HG03378 (cell line): Measurements from ENCODE around the gene ZBTB20.

Source experiments
- ATAC-seq: cut with Tn5 transposase; IDR thresholded peaks from one replicate; pipeline ENCODE4 v1.9.1; 2021; ENCODE audit warnings: mild to moderate bottlenecking, moderate library complexity; ENCODE audit not compliant: unreplicated experiment

The ZBTB20 gene

DNA sequence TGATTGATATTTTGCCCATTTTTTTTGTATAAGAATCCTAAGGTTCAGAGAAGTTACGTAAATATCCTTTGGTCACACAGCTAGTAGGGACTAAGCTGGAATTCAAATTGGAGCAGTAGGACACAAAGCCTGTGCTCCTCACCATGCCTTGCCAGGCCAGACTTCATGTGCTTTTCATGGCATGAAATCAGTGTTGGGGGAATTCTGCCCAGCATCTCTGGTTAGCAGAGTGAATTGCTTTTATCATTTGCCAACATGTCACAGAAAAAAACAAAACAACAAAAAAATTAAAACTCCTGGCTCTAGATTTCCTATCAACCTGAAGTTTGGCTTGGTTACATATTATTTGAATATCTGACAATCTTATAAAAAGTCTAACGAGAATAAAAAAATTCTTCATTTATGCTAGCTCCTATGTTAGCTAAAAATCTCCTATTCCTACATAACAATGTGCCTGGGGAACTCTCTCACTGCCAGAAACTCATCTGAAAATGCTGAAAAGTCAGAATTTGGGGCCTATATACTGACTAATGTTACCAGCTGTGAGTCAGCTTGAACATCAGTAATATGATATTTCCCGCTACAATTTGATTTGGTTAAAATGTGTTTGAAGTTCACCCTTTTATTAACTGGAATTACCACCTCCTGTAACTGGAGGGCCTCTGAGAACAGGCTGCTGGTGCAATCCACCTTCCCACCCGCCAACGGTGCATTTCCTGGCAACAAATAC lies 711.5 kb downstream of the ZBTB20 start:
- ATAC-seq, result no peak

DNA sequence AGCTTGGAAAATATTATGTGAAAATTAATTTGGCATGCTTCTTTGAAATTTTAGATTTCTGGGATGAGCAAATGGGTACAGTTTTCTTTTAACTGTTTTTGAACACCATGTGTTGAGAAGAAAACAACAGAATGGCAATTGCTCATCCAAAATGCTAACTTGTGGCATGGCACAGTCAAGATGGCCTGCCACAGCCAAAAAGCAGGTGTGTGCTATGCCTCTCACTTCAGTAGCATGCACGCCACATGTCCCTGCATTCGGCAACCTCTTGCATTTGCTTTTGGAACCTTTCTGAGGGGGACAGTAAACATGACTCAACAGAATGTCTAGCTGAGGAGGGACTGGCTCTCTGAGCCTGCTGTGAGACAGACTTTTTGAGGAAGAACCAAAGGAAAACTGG lies 714.8 kb downstream of the ZBTB20 start:
- no peak for ATAC-seq

DNA sequence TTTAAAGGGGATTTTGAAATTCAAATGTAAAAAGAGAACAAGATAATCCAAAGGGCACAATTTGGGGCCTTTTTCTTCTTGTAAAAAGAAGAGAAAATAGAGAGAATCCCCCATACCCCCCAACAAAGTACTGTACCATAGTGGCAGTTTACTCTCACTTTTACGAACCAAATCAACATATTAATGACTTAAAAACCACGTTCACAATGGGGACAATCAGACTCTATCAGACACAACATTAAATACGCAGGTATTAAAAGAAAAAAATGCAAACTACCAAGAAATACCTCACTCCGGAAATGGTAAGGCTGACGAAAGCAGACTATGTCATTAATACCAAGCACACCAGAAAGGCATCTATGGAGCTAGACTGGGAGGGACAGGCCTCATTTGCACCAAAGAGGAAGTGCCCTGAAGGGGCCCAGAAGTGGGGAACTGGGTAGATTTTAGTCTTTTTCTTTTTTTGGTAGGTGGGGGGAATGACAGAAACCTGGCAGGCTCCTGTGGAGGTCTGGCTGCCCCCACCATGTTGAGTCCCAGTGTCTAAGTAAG lies 719.0 kb downstream of the ZBTB20 start:
- peak; percentile 94 for ATAC-seq

GRCh38 chr3:114427285-114428043 lies 719.6 kb downstream of the ZBTB20 start:
- ATAC-seq, result no peak

- no peak for ATAC-seq
Measured at GRCh38 chr3:114424337-114424736, 722.8 kb downstream of the ZBTB20 start.

- ATAC-seq, result no peak
Measured at GRCh38 chr3:114421204-114421603, 725.9 kb downstream of the ZBTB20 start.

- no peak for ATAC-seq
Measured at GRCh38 chr3:114420072-114420471, 727.0 kb downstream of the ZBTB20 start.

GRCh38 chr3:114418724-114419543 lies 728.2 kb downstream of the ZBTB20 start:
- ATAC-seq, result peak; percentile 74

DNA sequence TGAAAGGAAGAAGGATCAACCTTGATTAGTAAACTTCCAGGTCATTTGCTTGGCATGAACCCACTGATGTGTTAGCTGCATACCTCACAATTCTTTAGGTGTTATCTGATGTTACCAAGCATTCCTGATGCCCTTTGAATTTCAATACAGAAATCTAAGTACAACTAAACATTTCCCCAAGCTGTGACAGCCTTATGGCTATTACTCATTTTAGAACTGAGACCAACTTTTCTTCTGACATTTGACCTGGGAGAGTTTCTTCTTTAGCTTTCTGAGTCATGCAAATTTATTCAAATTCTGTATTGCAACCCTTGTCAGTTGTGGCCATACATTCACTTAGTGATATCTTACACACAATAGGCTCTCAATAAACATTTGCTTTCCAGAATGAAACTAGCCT lies 729.0 kb downstream of the ZBTB20 start:
- peak; percentile 86 for ATAC-seq

DNA sequence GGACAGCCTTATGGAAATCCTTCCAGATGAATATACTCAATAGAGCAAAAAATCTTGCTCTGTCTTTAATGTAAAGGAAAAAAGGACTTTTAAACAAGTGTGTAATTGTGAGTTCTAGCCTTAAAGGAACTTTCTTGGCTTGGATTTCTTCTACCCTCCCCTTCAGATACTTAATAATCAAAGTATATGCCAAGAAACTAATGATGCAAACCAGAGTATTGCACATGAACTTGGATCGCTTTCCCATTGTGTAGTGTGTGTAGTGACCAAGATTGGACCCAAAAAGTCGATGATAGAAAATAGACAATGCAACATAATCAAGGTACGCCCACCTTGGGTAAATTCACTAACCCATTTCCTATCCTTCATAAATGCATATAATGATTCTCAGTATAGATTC lies 729.4 kb downstream of the ZBTB20 start:
- ATAC-seq, result no peak

DNA sequence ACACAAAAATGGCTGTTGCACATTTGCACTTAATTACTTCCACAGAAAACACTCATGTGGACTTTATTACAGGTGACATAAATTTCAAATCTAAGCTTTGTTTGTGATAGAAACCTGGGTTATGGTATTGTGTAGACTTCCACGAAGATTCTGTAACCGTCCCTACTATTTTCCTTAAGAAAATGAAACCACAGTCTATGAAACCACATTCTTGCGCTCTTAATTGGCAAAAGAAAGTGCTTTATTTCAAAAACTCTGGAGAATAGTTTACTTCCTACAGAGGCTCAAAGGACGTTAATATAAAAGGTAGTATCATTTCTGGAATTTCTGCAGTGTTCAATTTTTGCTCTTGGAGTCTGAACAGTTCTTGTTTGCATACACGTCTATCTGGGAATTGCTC lies 729.8 kb downstream of the ZBTB20 start:
- ATAC-seq, result no peak

DNA sequence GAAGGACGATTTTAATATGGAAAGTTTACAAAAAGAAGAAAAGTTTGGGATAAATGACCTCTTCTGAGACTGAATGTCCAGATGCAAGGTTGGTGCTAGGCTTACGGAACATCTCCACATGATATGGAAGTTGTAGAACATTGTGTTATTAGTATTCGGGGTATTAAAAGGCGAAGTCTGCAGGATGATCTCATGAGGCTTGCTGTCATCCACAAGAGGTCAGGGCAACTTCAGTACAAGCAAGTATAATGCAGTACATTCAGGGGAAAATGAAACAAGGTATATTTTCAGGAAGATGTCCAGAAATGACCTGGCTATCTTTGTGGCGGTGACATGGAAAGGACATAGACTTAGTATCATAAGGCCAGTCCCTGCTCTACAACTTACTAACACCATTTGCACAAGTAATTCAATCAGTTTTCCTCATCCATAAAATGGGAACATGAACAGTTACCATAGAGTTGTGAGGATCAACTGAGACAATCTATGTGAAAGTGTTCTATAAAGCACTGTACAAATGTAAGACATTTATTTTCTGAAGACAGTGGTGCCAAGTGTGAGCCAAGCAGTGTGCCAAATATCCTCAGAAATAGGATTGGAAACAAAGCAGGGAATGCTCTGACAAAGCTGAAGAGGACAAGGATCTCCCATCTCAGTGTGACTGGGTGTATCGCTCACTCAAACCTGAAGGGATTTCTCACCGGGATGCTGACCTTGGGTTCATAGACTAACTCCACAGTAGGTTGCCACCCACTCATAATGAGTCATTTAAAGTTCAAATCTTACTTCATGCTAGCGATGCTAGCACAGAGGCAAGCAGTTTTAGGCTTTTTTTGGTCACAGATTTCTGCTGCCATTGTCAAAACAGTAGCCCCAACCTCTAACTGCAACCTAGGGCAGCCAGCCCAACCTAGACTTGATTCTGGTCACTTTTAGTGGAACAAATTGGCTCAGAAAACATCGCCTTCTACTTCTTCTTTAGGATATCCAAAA lies 735.0 kb downstream of the ZBTB20 start:
- peak; percentile 91 for ATAC-seq

DNA sequence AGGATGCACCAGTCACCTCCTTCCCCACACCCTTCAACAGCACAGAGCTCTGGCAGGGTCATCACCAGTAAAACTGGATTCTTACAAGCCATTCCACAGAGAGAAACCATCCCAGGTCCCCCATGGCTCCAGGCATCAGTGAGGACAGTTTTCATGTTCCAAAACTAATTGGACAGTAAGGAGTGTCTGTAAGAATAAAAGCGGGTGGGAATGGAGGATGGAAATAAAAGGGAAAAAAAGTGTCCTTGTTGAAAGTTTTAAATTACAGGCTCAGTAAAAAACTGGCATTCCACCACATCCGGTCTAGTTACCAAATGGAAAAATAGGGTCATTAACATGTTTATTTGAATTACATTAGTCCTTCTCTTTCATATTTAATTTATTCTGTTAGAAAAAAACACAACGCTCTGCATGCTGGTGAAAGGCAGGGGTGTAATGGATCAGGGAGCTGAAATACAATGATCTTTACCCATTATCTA lies 735.9 kb downstream of the ZBTB20 start:
- no peak for ATAC-seq

GRCh38 chr3:114408736-114409670 lies 738.1 kb downstream of the ZBTB20 start:
- ATAC-seq, result no peak

GRCh38 chr3:114406922-114407321 lies 740.2 kb downstream of the ZBTB20 start:
- ATAC-seq, result no peak

DNA sequence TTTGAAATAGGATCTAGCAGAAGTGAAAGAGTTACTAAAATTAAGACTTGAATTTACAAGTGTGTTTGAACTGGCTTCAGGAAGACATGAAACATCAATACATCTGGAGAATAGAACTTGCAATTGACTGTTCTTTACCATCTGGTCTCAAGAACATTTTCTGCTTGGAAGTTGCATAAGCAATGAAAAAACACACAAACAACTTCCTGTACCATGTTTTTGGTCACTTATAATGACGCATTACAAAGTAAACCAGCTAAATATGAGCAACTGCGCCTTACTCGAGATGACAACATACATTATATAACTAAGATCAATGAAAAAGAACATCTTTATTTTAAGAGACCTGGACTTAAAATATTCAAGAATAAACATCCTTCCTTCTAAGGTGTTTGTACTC lies 740.8 kb downstream of the ZBTB20 start:
- no peak for ATAC-seq

GRCh38 chr3:114405202-114405990 lies 741.7 kb downstream of the ZBTB20 start:
- ATAC-seq, result no peak

DNA sequence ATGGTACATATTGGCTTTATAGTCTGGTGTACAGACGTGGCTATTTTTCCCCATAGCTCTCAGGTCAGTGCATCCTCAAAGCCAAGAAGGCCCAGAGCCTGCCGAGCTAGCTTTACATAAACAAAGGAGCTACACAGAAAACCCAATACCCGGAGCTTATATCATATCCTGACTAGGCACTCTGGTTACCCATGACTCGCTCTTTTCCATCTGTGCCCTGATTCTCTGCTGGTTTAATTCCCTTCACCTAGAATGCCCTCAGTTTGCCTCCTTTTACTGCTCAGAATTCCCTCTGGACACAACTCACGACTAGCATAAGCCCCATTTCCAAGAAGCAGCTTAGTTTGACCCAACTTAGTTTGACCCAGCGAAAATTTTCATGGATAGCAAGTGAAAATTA lies 742.5 kb downstream of the ZBTB20 start:
- no peak for ATAC-seq
